Fibroblast of skin of scalp (primary cell): ENCODE measurements around the gene PACSIN1.

Experiments used
- DNase-seq: peaks from one replicate; pipeline ENCODE4 v3.0.0-alpha.2; 2013

Gene PACSIN1

GRCh38 chr6:34515473-34516387 is 49.9 kb downstream of the PACSIN1 start:
- DNase-seq = no peak

- no peak for DNase-seq
Measured at GRCh38 chr6:34516391-34517324, 50.8 kb downstream of the PACSIN1 start.

- no peak for DNase-seq
Measured at GRCh38 chr6:34517461-34517881, 51.6 kb downstream of the PACSIN1 start.

- no peak for DNase-seq
Measured at GRCh38 chr6:34517966-34518365, 52.1 kb downstream of the PACSIN1 start.

- no peak for DNase-seq
Measured at GRCh38 chr6:34518669-34519365, 52.9 kb downstream of the PACSIN1 start.

- no peak for DNase-seq
Measured at GRCh38 chr6:34519971-34520644, 54.2 kb downstream of the PACSIN1 start.

GRCh38 chr6:34520645-34521462 is 55.0 kb downstream of the PACSIN1 start:
- no peak for DNase-seq

- DNase-seq = no peak
Measured at GRCh38 chr6:34521463-34522285, 55.8 kb downstream of the PACSIN1 start.

- no peak for DNase-seq
Measured at GRCh38 chr6:34522761-34523160, 56.9 kb downstream of the PACSIN1 start.

- no peak for DNase-seq
Measured at GRCh38 chr6:34523441-34524206, 57.7 kb downstream of the PACSIN1 start.

- DNase-seq = no peak
Measured at GRCh38 chr6:34524499-34524898, 58.6 kb downstream of the PACSIN1 start.

- DNase-seq = no peak
Measured at GRCh38 chr6:34524971-34525370, 59.1 kb downstream of the PACSIN1 start.

- no peak for DNase-seq
Measured at GRCh38 chr6:34525431-34526175, 59.7 kb downstream of the PACSIN1 start.

GRCh38 chr6:34526241-34526972 is 60.5 kb downstream of the PACSIN1 start:
- DNase-seq = no peak

- DNase-seq = peak; percentile 89
Measured at GRCh38 chr6:34526992-34527728, 61.3 kb downstream of the PACSIN1 start.

GRCh38 chr6:34527751-34528670 is 62.1 kb downstream of the PACSIN1 start:
- DNase-seq = no peak
